SK-N-SH (cell line): ENCODE measurements around the gene GOLT1A. TPM values are rescaled to one million over a fixed set of nuclear protein-coding genes. Genes with fewer than 3 reads are reported as not detected.

Experiments
- CTCF ChIA-PET: fragments of 300-600, 350-600 bp; formaldehyde crosslinking; extraction: SDS; loops from one replicate; lab custom pipeline; 2021; lab: Yijun Ruan, JAX
- POLR2A ChIA-PET: fragments of 350-600 bp; sonication (Branson Sonifier 250); formaldehyde crosslinking; extraction: SDS; loops from one replicate; lab custom pipeline; 2020; ENCODE audit warnings: antibody characterized with exemption, inconsistent platforms; lab: Yijun Ruan, JAX
- DNase-seq: peaks from one replicate; pipeline ENCODE4 v3.0.0; 2012
- H2AFZ ChIP-seq: fragments of 200-600 bp; sonication (generic); 2 replicates; pipeline ENCODE4 v1.8.1; 2016; ENCODE audit warnings: antibody characterized with exemption, mild to moderate bottlenecking, low read depth
- H3F3A ChIP-seq: fragments of 200-600 bp; sonication (generic); replicated peaks from 2 replicates; pipeline ENCODE3; 2016; ENCODE audit warnings: antibody characterized with exemption, mild to moderate bottlenecking; ENCODE audit not compliant: insufficient read depth
- H3K27ac ChIP-seq, 2 experiments: fragments of 200-500 bp in 1 of 2; fragments of 200-600 bp in 1 of 2; sonication (Bioruptor generic) in 1 of 2; sonication (generic), shearing (Covaris generic) in 1 of 2; 2 replicates each; pipeline versions ENCODE4 v1.5.1 to v1.6.1; 2014 to 2016; ENCODE audit warnings: low read depth in 2 of 2, inconsistent platforms in 1 of 2, low read length in 1 of 2, mild to moderate bottlenecking in 1 of 2, mixed read lengths in 1 of 2
- H3K27me3 ChIP-seq: fragments of 200-600 bp; sonication (generic), shearing (Covaris generic); 2 replicates; pipeline ENCODE4 v1.6.1; 2016; ENCODE audit warnings: mixed run types; ENCODE audit not compliant: insufficient read depth
- H3K36me3 ChIP-seq, 2 experiments: fragments of 200-500 bp in 1 of 2; fragments of 200-600 bp in 1 of 2; sonication (Bioruptor generic) in 1 of 2; sonication (generic) in 1 of 2; replicated peaks in 1 of 2; 2 replicates each; pipeline versions ENCODE3 to v1.5.1; 2014 to 2016; ENCODE audit warnings: low read length in 1 of 2, mild to moderate bottlenecking in 1 of 2; ENCODE audit not compliant: insufficient read depth in 2 of 2, control insufficient read depth in 1 of 2
- H3K4me1 ChIP-seq, 2 experiments: fragments of 200-500 bp in 1 of 2; fragments of 200-600 bp in 1 of 2; sonication (Bioruptor generic) in 1 of 2; sonication (generic), shearing (Covaris generic) in 1 of 2; 2 replicates each; pipeline versions ENCODE4 v1.5.1 to v1.6.1; 2014 to 2016; ENCODE audit warnings: low read depth in 1 of 2, low read length in 1 of 2, mixed run types in 1 of 2; ENCODE audit not compliant: insufficient read depth in 2 of 2, control insufficient read depth in 1 of 2
- H3K4me2 ChIP-seq: fragments of 200-600 bp; sonication (generic), shearing (Covaris generic); 2 replicates; pipeline ENCODE4 v1.6.1; 2017; ENCODE audit warnings: mixed run types
- H3K4me3 ChIP-seq, 2 experiments: fragments of 200-500 bp in 1 of 2; fragments of 200-600 bp in 1 of 2; sonication (Bioruptor generic) in 1 of 2; sonication (generic), shearing (Covaris generic) in 1 of 2; 2 replicates each; pipeline versions ENCODE4 v1.5.1 to v1.8.1; 2014 to 2016; ENCODE audit warnings: low read depth in 2 of 2, inconsistent platforms in 1 of 2, low read length in 1 of 2, mild to moderate bottlenecking in 1 of 2, mixed read lengths in 1 of 2, moderate library complexity in 1 of 2
- H3K79me2 ChIP-seq: fragments of 200-600 bp; sonication (generic); 2 replicates; pipeline ENCODE4 v1.8.1; 2017; ENCODE audit warnings: mild to moderate bottlenecking; ENCODE audit not compliant: insufficient read depth
- H3K9ac ChIP-seq: fragments of 200-600 bp; sonication (generic); 2 replicates; pipeline ENCODE4 v1.6.1; 2017; ENCODE audit warnings: mixed run types
- H3K9me2 ChIP-seq: fragments of 200-600 bp; sonication (generic); 2 replicates; pipeline ENCODE4 v1.6.1; 2017; ENCODE audit warnings: mixed run types
- H3K9me3 ChIP-seq: fragments of 200-600 bp; sonication (generic); 2 replicates; pipeline ENCODE4 v1.6.1; 2017; ENCODE audit warnings: mixed run types, mild to moderate bottlenecking, moderate library complexity
- H4K20me1 ChIP-seq: fragments of 200-600 bp; sonication (generic); 2 replicates; pipeline ENCODE4 v1.6.1; 2017; ENCODE audit warnings: mild to moderate bottlenecking, mixed run types; ENCODE audit not compliant: insufficient read depth
- CHD2 ChIP-seq: fragments of 150-350 bp; IDR thresholded peaks from 2 replicates; pipeline ENCODE4 v1.6.1; 2018; ENCODE audit warnings: low read length; ENCODE audit not compliant: partially characterized antibody
- ELF1 ChIP-seq: IDR thresholded peaks from 2 replicates; pipeline ENCODE4 v1.4.0; 2012
- EP300 ChIP-seq, 2 experiments: IDR thresholded peaks; 2 replicates each; pipeline versions ENCODE4 v1.4.0 to v1.6.1; 2012; ENCODE audit warnings: borderline replicate concordance in 1 of 2, low read depth in 1 of 2, low read length in 1 of 2
- GABPA ChIP-seq: IDR thresholded peaks from 2 replicates; pipeline ENCODE4 v1.4.0; 2012; ENCODE audit warnings: low read depth, mild to moderate bottlenecking
- GATA2 ChIP-seq: sonication (generic); formaldehyde crosslinking; IDR thresholded peaks from 2 replicates; pipeline ENCODE4 v1.5.0; 2020; ENCODE audit warnings: mild to moderate bottlenecking, missing genetic modification reagents
- MEF2A ChIP-seq: IDR thresholded peaks from 2 replicates; pipeline ENCODE4 v1.4.0; 2012; ENCODE audit warnings: low read depth, borderline replicate concordance
- NRF1 ChIP-seq: IDR thresholded peaks from 2 replicates; pipeline ENCODE4 v1.6.1; 2012; ENCODE audit warnings: low read depth, mild to moderate bottlenecking, low read length
- POLR2AphosphoS5 ChIP-seq: IDR thresholded peaks from 2 replicates; pipeline ENCODE4 v1.6.1; 2012; ENCODE audit warnings: low read depth, low read length
- RAD21 ChIP-seq: IDR thresholded peaks from 2 replicates; pipeline ENCODE4 v1.6.1; 2012; ENCODE audit warnings: mild to moderate bottlenecking, low read length
- RFX5 ChIP-seq: IDR thresholded peaks from 2 replicates; pipeline ENCODE4 v1.6.1; 2012; ENCODE audit warnings: mild to moderate bottlenecking, improper control_type of control experiment, low read length
- RXRA ChIP-seq: IDR thresholded peaks from 2 replicates; pipeline ENCODE4 v1.4.0; 2012; ENCODE audit warnings: low read depth, mild to moderate bottlenecking, borderline replicate concordance
- SMC3 ChIP-seq: IDR thresholded peaks from 2 replicates; pipeline ENCODE4 v1.6.1; 2012; ENCODE audit warnings: low read depth, low read length, improper control_type of control experiment
- TCF12 ChIP-seq: IDR thresholded peaks from 2 replicates; pipeline ENCODE4 v1.4.0; 2012
- YY1 ChIP-seq: IDR thresholded peaks from 2 replicates; pipeline ENCODE4 v1.4.0; 2012; ENCODE audit warnings: low read depth, mild to moderate bottlenecking
- ZBTB33 ChIP-seq: IDR thresholded peaks from 2 replicates; pipeline ENCODE4 v1.4.0; 2012; ENCODE audit warnings: low read depth, borderline replicate concordance
- WGBS: methylation state at CpG from one replicate; pipeline ENCODE4 v1.1.6; 2017; ENCODE audit warnings: low lambda C conversion rate; 5-methylcytosine and 5-hydroxymethylcytosine counted together
- polyA plus RNA-seq, 3 experiments: library from polyadenylated mRNA; depleted of rRNA; stranded (reverse); fragments of >200 nt; gene quantifications; 2 replicates each; pipeline ENCODE4 v1.2.3, GENCODE V29; 2012
- TF ChIP-seq, protein P1 (sequence below): fragments of 150-350 bp; IDR thresholded peaks from 2 replicates; pipeline ENCODE4 v1.6.1; 2016; ENCODE audit warnings: mild to moderate bottlenecking, low read depth, low read length
- TF ChIP-seq, protein P2 (sequence below): IDR thresholded peaks from 2 replicates; pipeline ENCODE4 v1.4.0; 2012; ENCODE audit warnings: low read depth
- TF ChIP-seq, protein P3 (sequence below): IDR thresholded peaks from 2 replicates; pipeline ENCODE4 v1.6.1; 2012; ENCODE audit warnings: mild to moderate bottlenecking, low read depth, low read length, moderate library complexity

The GOLT1A gene
- polyA plus RNA-seq, 1 of the 3 experiments (the other 2 are of a cell fraction) = not detected

DNA sequence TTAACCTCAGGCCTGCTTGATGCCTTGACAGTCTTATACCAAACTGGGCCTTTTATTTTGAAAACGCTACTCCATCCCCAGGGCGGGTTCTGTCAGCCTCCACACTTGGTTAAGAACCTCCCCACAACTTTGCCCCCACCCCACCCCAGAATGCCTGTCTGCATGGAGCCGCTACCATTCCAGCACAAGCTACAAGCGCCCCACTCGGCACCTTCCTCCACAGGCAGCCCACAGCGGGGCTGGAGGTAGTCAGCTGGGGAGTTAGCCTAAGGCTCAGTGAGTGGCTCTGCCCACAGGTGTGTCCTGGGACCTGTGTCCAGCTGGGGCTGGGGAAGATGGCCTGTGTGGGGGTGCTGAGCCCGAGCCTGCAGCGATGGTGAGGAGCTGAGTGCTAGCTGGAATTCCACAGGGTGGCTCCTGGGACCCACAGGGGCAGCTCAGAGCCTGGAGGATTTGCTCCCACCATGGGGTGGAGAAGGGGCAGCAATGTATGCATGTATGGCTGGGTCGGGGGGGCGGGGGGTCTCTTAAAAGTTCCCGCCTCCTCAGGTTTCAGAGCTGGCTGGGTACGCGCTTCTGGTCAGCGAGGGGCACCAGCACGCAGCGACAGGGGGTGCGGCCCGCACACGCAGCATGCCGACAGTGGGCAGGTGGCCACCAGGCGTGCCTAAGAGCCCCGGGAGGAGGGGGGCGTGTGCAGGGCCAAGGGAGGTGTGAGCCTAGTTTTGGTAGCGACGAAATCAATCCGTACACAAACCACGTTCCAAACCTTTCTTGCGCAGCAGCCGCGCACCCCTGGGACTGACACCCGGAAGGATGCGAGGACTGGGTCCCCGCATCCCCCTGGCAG is 62.9 kb downstream of the GOLT1A start:
- Histone ChIP-seq H3K4me3 (peak overlapping the region; percentile 69 to 89), H3K9me2 (no peaks in the 10 kb centered on the region), H3K27ac (no peak overlapping the region), H3K27me3 (no peaks in the 10 kb centered on the region), H3K9ac (peak overlapping the region; percentile 73), H3K79me2 (no peaks in the 10 kb centered on the region), H3K4me2 (peak overlapping the region; percentile 96), H3K4me1 (peaks cover 3 to 19% of the 10 kb centered on the region in 2 experiments; a peak in 1 of 4 replicates), H2AFZ (peak overlapping the region; percentile 82), H4K20me1 (no peaks in the 10 kb centered on the region), H3K36me3 (no peaks in the 10 kb centered on the region), H3K9me3 (no peaks in the 10 kb centered on the region), H3F3A (no peaks in the 10 kb centered on the region)
- ChIA-PET CTCF (interaction anchor here (0.7 to 7.2 kb wide), 14 partner anchors 11 to 291 kb away, joined by 3 to 51 read pairs (median 6); partner anchors contain the start of genes PLEKHA6 and SOX13), POLR2A (interaction anchor here (1.7 to 2.3 kb wide), 2 partner anchors 21 to 23 kb away, joined by 5 to 25 read pairs; no protein-coding TSS in a partner anchor)
- TF ChIP-seq SMC3 (no peak), TCF12 (no peak), GATA2 (CRISPR knock-in tag) (no peak), EP300 (IDR thresholded peaks at IDR 0.05; ENCODE audit: borderline replicate concordance in 1 of 2, low read depth in 1 of 2, low read length in 1 of 2) (no peak), RAD21 (no peak), MEF2A (no peak), GABPA (no peak), ELF1 (no peak), POLR2AphosphoS5 (no peak), YY1 (no peak)
- TF ChIP-seq, protein P1, sequence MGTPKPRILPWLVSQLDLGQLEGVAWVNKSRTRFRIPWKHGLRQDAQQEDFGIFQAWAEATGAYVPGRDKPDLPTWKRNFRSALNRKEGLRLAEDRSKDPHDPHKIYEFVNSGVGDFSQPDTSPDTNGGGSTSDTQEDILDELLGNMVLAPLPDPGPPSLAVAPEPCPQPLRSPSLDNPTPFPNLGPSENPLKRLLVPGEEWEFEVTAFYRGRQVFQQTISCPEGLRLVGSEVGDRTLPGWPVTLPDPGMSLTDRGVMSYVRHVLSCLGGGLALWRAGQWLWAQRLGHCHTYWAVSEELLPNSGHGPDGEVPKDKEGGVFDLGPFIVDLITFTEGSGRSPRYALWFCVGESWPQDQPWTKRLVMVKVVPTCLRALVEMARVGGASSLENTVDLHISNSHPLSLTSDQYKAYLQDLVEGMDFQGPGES = no peak
- no peak for DNase-seq
- 37% methylated on average over 12 of the region's 33 CpGs for WGBS

DNA sequence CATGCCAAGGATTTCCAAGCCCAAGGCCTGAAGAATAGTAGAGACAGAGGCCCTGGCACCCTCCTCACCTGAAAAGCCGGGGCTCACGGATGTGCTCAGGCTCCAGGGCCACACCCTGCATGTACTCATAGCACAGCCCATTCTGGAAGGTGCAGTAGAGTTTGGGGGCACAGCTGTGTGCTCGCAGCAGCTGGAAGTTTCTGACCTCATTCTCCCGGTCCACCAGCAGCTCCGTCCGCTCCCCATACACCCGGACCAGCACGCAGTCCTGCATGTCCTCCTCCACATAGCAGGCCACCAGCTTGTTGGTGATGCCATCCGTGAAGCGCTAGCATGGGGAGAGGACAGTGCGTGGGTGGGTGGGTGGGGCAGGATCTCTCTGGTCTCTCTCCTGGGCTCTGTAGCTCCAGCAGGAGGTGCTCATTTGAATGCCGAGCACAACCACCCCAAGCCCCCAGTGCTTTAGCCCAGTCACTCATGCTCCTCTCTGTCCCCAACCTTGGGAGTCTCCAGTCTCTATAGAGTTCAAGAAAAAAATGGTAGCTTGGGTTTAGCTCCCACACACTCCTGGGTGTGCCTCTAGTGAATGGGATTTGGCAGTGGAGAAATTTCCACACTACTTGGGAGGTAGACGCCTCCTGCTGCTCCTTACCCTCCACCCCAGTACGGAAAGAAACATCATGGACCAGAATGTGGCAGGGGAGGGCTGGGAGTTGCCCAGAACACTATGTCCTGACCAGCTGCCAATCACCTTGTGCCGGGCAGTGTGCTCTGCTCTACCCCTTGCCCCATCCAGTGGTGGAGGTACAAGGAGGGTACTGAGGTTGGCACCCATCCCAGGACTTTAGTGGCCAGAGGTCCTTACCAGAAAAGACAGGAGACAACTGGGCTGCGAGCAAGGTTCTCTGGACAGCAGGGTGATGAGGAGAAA is 63.9 kb downstream of the GOLT1A start:
- H3K4me3 ChIP-seq = no peak overlapping the region
- H3K4me1 ChIP-seq = peaks cover 3 to 19% of the 10 kb centered on the region in 2 experiments; a peak in 1 of 4 replicates
- H4K20me1 ChIP-seq = no peaks in the 10 kb centered on the region
- no peaks in the 10 kb centered on the region for H3K79me2 ChIP-seq
- H3K4me2 ChIP-seq = no peak overlapping the region
- TF ChIP-seq ZBTB33 (no peak), NRF1 (no peak), CHD2 (no peak), RXRA (no peak), RFX5 (no peak)
- TF ChIP-seq, protein P2, sequence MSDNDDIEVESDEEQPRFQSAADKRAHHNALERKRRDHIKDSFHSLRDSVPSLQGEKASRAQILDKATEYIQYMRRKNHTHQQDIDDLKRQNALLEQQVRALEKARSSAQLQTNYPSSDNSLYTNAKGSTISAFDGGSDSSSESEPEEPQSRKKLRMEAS = no peak
- TF ChIP-seq, protein P3, sequence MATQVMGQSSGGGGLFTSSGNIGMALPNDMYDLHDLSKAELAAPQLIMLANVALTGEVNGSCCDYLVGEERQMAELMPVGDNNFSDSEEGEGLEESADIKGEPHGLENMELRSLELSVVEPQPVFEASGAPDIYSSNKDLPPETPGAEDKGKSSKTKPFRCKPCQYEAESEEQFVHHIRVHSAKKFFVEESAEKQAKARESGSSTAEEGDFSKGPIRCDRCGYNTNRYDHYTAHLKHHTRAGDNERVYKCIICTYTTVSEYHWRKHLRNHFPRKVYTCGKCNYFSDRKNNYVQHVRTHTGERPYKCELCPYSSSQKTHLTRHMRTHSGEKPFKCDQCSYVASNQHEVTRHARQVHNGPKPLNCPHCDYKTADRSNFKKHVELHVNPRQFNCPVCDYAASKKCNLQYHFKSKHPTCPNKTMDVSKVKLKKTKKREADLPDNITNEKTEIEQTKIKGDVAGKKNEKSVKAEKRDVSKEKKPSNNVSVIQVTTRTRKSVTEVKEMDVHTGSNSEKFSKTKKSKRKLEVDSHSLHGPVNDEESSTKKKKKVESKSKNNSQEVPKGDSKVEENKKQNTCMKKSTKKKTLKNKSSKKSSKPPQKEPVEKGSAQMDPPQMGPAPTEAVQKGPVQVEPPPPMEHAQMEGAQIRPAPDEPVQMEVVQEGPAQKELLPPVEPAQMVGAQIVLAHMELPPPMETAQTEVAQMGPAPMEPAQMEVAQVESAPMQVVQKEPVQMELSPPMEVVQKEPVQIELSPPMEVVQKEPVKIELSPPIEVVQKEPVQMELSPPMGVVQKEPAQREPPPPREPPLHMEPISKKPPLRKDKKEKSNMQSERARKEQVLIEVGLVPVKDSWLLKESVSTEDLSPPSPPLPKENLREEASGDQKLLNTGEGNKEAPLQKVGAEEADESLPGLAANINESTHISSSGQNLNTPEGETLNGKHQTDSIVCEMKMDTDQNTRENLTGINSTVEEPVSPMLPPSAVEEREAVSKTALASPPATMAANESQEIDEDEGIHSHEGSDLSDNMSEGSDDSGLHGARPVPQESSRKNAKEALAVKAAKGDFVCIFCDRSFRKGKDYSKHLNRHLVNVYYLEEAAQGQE = no peak
- no peaks in the 10 kb centered on the region for H3F3A ChIP-seq
- no peaks in the 10 kb centered on the region for H3K27me3 ChIP-seq
- H3K27ac ChIP-seq = no peak overlapping the region
- H3K9ac ChIP-seq = no peak overlapping the region
- POLR2A ChIA-PET = interaction anchor here (2.3 kb wide), 1 partner anchor 20 kb away, joined by 25 read pairs; no protein-coding TSS in a partner anchor
- 96% methylated on average over 13 of the region's 16 CpGs for WGBS
- DNase-seq = no peak
- CTCF ChIA-PET = interaction anchor here (1.2 to 7.2 kb wide), 5 partner anchors 12 to 279 kb away, joined by 3 to 51 read pairs (median 31); no protein-coding TSS in a partner anchor
- H3K9me2 ChIP-seq = no peaks in the 10 kb centered on the region
- no peak overlapping the region for H2AFZ ChIP-seq
- H3K36me3 ChIP-seq = peaks cover 0 to 4% of the 10 kb centered on the region in 2 experiments
- no peaks in the 10 kb centered on the region for H3K9me3 ChIP-seq
